CD14-positive monocyte (primary cell): ENCODE measurements around the gene KNTC1. TPM values are rescaled to one million over a fixed set of nuclear protein-coding genes. Genes with fewer than 3 reads are reported as not detected.
"Not testable (repeated sequence)": the region's sequence is repeated elsewhere in the genome, so short reads cannot be mapped to it uniquely, and the experiment has no call there.

Source experiments
- DNase-seq, 3 donors: peaks; one replicate each; pipeline ENCODE4 v3.0.0-alpha.2; 2011 to 2022
- H2AFZ ChIP-seq: 2 replicates; pipeline ENCODE4 v1.6.0; 2012; ENCODE audit warnings: mild to moderate bottlenecking, low read depth, low read length, inconsistent platforms; ENCODE audit not compliant: insufficient read depth, poor library complexity, severe bottlenecking
- H3K27ac ChIP-seq, 2 donors: 1 replicate in 1 of 2; 2 replicates in 1 of 2; pipeline ENCODE4 v1.5.1; 2012 to 2013; ENCODE audit warnings: low read length in 2 of 2, control low read depth in 1 of 2, inconsistent platforms in 1 of 2, low read depth in 1 of 2, mild to moderate bottlenecking in 1 of 2
- H3K27me3 ChIP-seq, 2 donors: one replicate each; pipeline versions ENCODE4 v1.6.0 to v1.6.1; 2011 to 2013; ENCODE audit warnings: low read length in 2 of 2; ENCODE audit not compliant: control insufficient read depth in 2 of 2, insufficient read depth in 2 of 2
- H3K36me3 ChIP-seq, 2 donors: replicated peaks in 1 of 2; 1 replicate in 1 of 2; 2 replicates in 1 of 2; pipeline versions ENCODE4 v1.5.1 to v1.6.1; 2012 to 2013; ENCODE audit warnings: low read length in 2 of 2, control low read depth in 1 of 2, inconsistent platforms in 1 of 2, mild to moderate bottlenecking in 1 of 2; ENCODE audit not compliant: insufficient read depth in 2 of 2, control insufficient read depth in 1 of 2
- H3K4me1 ChIP-seq, 2 donors: 1 replicate in 1 of 2; 2 replicates in 1 of 2; pipeline versions ENCODE4 v1.5.1 to v1.6.1; 2012 to 2013; ENCODE audit warnings: low read length in 2 of 2, control low read depth in 1 of 2, inconsistent platforms in 1 of 2, mild to moderate bottlenecking in 1 of 2, moderate library complexity in 1 of 2; ENCODE audit not compliant: insufficient read depth in 2 of 2, control insufficient read depth in 1 of 2
- H3K4me2 ChIP-seq: replicated peaks from 2 replicates; pipeline ENCODE3; 2012; ENCODE audit warnings: low read length, moderate library complexity, mild to moderate bottlenecking; ENCODE audit not compliant: poor library complexity, severe bottlenecking; ENCODE audit errors: extremely low read depth
- H3K4me3 ChIP-seq, 3 experiments: fragments of 200-600 bp in 1 of 3; sonication (generic) in 1 of 3; replicated peaks in 1 of 3; 1 replicate in 2 of 3; 2 replicates in 1 of 3; pipeline ENCODE4 v1.5.1; 2011 to 2013; ENCODE audit warnings: low read length in 3 of 3, mild to moderate bottlenecking in 3 of 3, control low read depth in 2 of 3, low read depth in 2 of 3, inconsistent platforms in 1 of 3, moderate library complexity in 1 of 3
- H3K79me2 ChIP-seq: 2 replicates; pipeline ENCODE4 v1.6.0; 2012; ENCODE audit warnings: mild to moderate bottlenecking, control low read depth, inconsistent platforms, low read length, moderate library complexity; ENCODE audit not compliant: insufficient read depth
- H3K9ac ChIP-seq: 2 replicates; pipeline ENCODE4 v1.6.0; 2017; ENCODE audit warnings: low read length, mild to moderate bottlenecking; ENCODE audit not compliant: insufficient read depth, poor library complexity, severe bottlenecking
- H3K9me3 ChIP-seq, 2 donors: replicated peaks in 1 of 2; 1 replicate in 1 of 2; 2 replicates in 1 of 2; pipeline versions ENCODE4 v1.5.1 to v1.6.1; 2012 to 2013; ENCODE audit warnings: low read length in 2 of 2, control low read depth in 1 of 2; ENCODE audit not compliant: control insufficient read depth in 1 of 2, insufficient read depth in 1 of 2
- H4K20me1 ChIP-seq: 2 replicates; pipeline ENCODE4 v1.6.0; 2012; ENCODE audit warnings: mild to moderate bottlenecking, low read length, control low read depth, moderate library complexity; ENCODE audit not compliant: insufficient read depth
- H3K27ac Mint-ChIP-seq, 7 donors: one replicate each; pipeline ENCODE4 v1.8.0; 2020; ENCODE audit warnings: mild to moderate bottlenecking in 7 of 7, mixed read lengths in 7 of 7, moderate library complexity in 6 of 7, inconsistent platforms in 2 of 7
- H3K27me3 Mint-ChIP-seq, 3 donors: one replicate each; pipeline ENCODE4 v1.8.0; 2021 to 2022; ENCODE audit warnings: low read depth in 3 of 3, mild to moderate bottlenecking in 3 of 3, mixed read lengths in 3 of 3, moderate library complexity in 3 of 3, inconsistent platforms in 1 of 3
- H3K36me3 Mint-ChIP-seq, 2 donors: one replicate each; pipeline ENCODE4 v1.8.0; 2020; ENCODE audit warnings: mixed read lengths in 2 of 2, inconsistent platforms in 1 of 2, mild to moderate bottlenecking in 1 of 2
- H3K4me1 Mint-ChIP-seq: one replicate; pipeline ENCODE4 v1.8.0; 2020; ENCODE audit warnings: mild to moderate bottlenecking, mixed read lengths
- H3K4me3 Mint-ChIP-seq, 2 donors: one replicate each; pipeline ENCODE4 v1.8.0; 2020; ENCODE audit warnings: mild to moderate bottlenecking in 2 of 2, mixed read lengths in 2 of 2, moderate library complexity in 1 of 2
- H3K9me3 Mint-ChIP-seq, 7 donors: one replicate each; pipeline ENCODE4 v1.8.0; 2020 to 2022; ENCODE audit warnings: mixed read lengths in 7 of 7, mild to moderate bottlenecking in 6 of 7, moderate library complexity in 6 of 7, inconsistent platforms in 2 of 7
- CTCF ChIP-seq: fragments of 200-600 bp; IDR thresholded peaks from one replicate; pipeline ENCODE4 v1.8.0; 2022; ENCODE audit warnings: antibody characterized with exemption, mild to moderate bottlenecking
- WGBS: methylation state at CpG from one replicate; pipeline ENCODE4 v1.1.5; 2013; ENCODE audit warnings: missing lambda C conversion rate; ENCODE audit not compliant: insufficient coverage; 5-methylcytosine and 5-hydroxymethylcytosine counted together
- intact Hi-C, 2 donors: fragments of 100-400 bp; cut with micrococcal nuclease; formaldehyde crosslinking; loops; one replicate each; pipeline versions ENCODE4 v1.15.0 to v1.15.1; 2023
- polyA plus RNA-seq, 3 donors: library from polyadenylated mRNA; depleted of rRNA in 1 of 3; unstranded in 2 of 3; stranded (reverse) in 1 of 3; fragments of 300-500 nt in 2 of 3; fragments of >200 nt in 1 of 3; fragmentation: Illumina TruSeq in 2 of 3; gene quantifications; 1 replicate in 2 of 3; 2 replicates in 1 of 3; pipeline ENCODE4 v1.2.3, GENCODE V29; 2012 to 2021

The KNTC1 gene
- polyA plus RNA-seq, 3 donors: 0.65 to 10.3 (median 0.81) TPM

- H3K36me3 ChIP-seq: peaks cover 82 to 100% of the 10 kb centered on the region in 2 donors
- H3K27ac Mint-ChIP-seq, H3K27ac ChIP-seq, H3K27me3 ChIP-seq, H3K9me3 Mint-ChIP-seq, H3K4me1 ChIP-seq, H3K4me3 ChIP-seq, DNase-seq, H3K9ac ChIP-seq, H2AFZ ChIP-seq, intact Hi-C loops, H3K27me3 Mint-ChIP-seq, H3K4me3 Mint-ChIP-seq, H3K4me1 Mint-ChIP-seq, H3K9me3 ChIP-seq, H3K4me2 ChIP-seq, H4K20me1 ChIP-seq: not testable (repeated sequence)
- peaks cover 17% of the 10 kb centered on the region for H3K79me2 ChIP-seq
- 90% methylated on average over 2 of the region's 6 CpGs for WGBS
- peaks cover 76 to 92% of the 10 kb centered on the region in 2 donors for H3K36me3 Mint-ChIP-seq
Observed at GRCh38 chr12:122486360-122486759, 40.7 kb upstream of the KNTC1 start.

- H3K4me1 Mint-ChIP-seq: no peaks in the 10 kb centered on the region
- H3K36me3 Mint-ChIP-seq: peaks cover 76 to 92% of the 10 kb centered on the region in 2 donors
- 97% methylated on average over 5 of the region's 7 CpGs for WGBS
- H3K4me3 Mint-ChIP-seq: no peak overlapping the region
- Histone ChIP-seq H3K4me3 (no peak overlapping the region), H4K20me1 (peaks cover 12% of the 10 kb centered on the region), H3K79me2 (peaks cover 21% of the 10 kb centered on the region), H3K36me3 (peaks cover 80 to 100% of the 10 kb centered on the region in 2 donors), H3K9me3 (no peaks in the 10 kb centered on the region), H3K4me2 (no peak overlapping the region), H3K27me3 (no peaks in the 10 kb centered on the region), H2AFZ (no peak overlapping the region), H3K9ac (no peak overlapping the region), H3K27ac (no peak overlapping the region), H3K4me1 (no peaks in the 10 kb centered on the region)
- no peak for DNase-seq
- no peaks in the 10 kb centered on the region for H3K27me3 Mint-ChIP-seq
- TF ChIP-seq CTCF: no peak
- intact Hi-C loops: no loop called here
- H3K9me3 Mint-ChIP-seq: peaks cover 0 to 3% (median 0%) of the 10 kb centered on the region in 7 donors
- H3K27ac Mint-ChIP-seq: peak overlapping the region in 3 of 7 donors; percentile 40 to 70 (median 55)
Observed at GRCh38 chr12:122486805-122487426, 40.1 kb upstream of the KNTC1 start.

GRCh38 chr12:122487807-122488206 is 39.2 kb upstream of the KNTC1 start:
- H3K36me3 Mint-ChIP-seq: peaks cover 78 to 93% of the 10 kb centered on the region in 2 donors
- WGBS: 100% methylated on average over 3 of the region's 3 CpGs

More at GRCh38 chr12:122487807-122488206, 39.2 kb upstream of the KNTC1 start:
- peaks cover 15% of the 10 kb centered on the region for H4K20me1 ChIP-seq
- peaks cover 78 to 100% of the 10 kb centered on the region in 2 donors for H3K36me3 ChIP-seq
- H3K27ac ChIP-seq, intact Hi-C loops, H3K9me3 Mint-ChIP-seq, H3K27me3 Mint-ChIP-seq, H3K27me3 ChIP-seq, H3K4me3 ChIP-seq, H2AFZ ChIP-seq, H3K4me3 Mint-ChIP-seq, H3K4me2 ChIP-seq, H3K4me1 Mint-ChIP-seq, H3K4me1 ChIP-seq, H3K9ac ChIP-seq, H3K9me3 ChIP-seq, DNase-seq: not testable (repeated sequence)
- H3K27ac Mint-ChIP-seq: peak overlapping the region in 1 of 7 donors; percentile 30
- peaks cover 30% of the 10 kb centered on the region for H3K79me2 ChIP-seq
